ENCODE data around the gene LAMA3.

Gene LAMA3

DNA sequence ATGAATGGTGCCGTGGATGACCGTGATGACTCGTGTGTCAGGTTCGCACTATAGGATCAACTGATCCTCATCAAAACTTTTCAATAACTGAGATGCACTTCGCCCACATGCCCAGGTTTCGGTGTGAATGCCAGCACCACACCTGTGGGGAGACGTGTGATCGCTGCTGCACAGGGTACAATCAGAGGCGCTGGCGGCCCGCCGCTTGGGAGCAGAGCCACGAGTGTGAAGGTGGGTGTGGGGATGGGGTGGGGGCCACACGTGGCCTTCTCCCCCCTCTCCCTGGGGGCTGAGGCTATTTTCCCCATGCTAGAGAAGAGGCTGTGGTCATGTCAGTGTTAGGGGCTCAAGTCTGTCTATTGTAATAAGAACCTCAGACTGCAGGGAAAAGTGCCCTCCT is 69.0 kb downstream of the LAMA3 start:
- Histone ChIP-seq H3K4me3 (ENCODE audit: low read length) (no peak overlapping the region), H3K36me3 (ENCODE audit: control insufficient read depth, insufficient read depth, low read length) (no peaks in the 10 kb centered on the region), H3K27me3 (ENCODE audit: control insufficient read depth, insufficient read depth, low read length) (no peaks in the 10 kb centered on the region), H3K4me1 (ENCODE audit: control insufficient read depth, insufficient read depth, low read length) (no peaks in the 10 kb centered on the region; the same call in 1 of the 2 replicates), H3K27ac (ENCODE audit: low read length) (no peak overlapping the region), H3K9me3 (ENCODE audit: control insufficient read depth, insufficient read depth, low read length) (no peaks in the 10 kb centered on the region)
- WGBS (ENCODE audit: insufficient coverage, insufficient read length): no CpG with 5 or more reads among the region's 14 CpGs
- DNase-seq (ENCODE audit: low read depth, low spot score): no peak

DNA sequence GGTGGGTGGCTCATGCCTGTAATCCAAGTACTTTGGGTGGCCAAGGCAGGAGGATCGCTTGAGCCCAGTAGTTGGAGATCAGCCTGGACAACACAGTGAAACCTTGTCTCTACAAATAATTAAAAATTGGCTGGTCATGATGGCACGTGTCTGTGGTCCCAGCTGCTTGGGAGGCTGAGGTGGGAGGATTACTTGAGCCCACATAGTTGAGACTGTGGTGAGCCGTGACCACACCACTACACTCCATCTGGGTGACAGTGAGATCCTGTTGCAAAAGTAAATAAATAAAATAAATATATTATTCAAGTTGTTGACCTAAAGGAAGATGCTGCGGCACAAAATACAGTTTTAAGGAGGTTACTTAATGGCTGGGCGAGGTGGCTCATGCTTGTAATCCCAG is 72.7 kb downstream of the LAMA3 start:
- Histone ChIP-seq H3K9me3 (ENCODE audit: control insufficient read depth, insufficient read depth, low read length) (no peaks in the 10 kb centered on the region), H3K36me3 (ENCODE audit: control insufficient read depth, insufficient read depth, low read length) (no peaks in the 10 kb centered on the region), H3K27ac (ENCODE audit: low read length) (no peak overlapping the region), H3K27me3 (ENCODE audit: control insufficient read depth, insufficient read depth, low read length) (no peaks in the 10 kb centered on the region), H3K4me1 (ENCODE audit: control insufficient read depth, insufficient read depth, low read length) (no peaks in the 10 kb centered on the region; the same call in 1 of the 2 replicates), H3K4me3 (ENCODE audit: low read length) (no peak overlapping the region)
- DNase-seq (ENCODE audit: low read depth, low spot score): no peak
- no CpG with 5 or more reads among the region's 5 CpGs for WGBS (ENCODE audit: insufficient coverage, insufficient read length)

DNA sequence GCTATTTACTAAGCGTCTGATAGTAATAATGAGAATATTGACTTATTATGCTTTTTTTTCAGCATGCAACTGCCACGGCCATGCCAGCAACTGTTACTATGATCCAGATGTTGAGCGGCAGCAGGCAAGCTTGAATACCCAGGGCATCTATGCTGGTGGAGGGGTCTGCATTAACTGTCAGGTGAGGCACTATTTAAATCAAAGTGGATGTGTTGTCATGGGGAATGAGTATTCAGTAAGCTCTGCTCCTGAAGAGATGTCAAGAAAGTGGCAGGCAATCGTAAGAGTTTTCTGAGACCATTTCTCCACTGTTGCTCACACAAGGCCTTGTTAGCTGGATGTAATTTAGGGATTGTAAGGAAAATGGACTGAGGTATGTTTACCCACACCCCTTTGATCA is 74.1 kb downstream of the LAMA3 start:
- H3K4me1 ChIP-seq (ENCODE audit: control insufficient read depth, insufficient read depth, low read length): no peaks in the 10 kb centered on the region
- no peak overlapping the region for H3K4me3 ChIP-seq (ENCODE audit: low read length)
- no peak for DNase-seq (ENCODE audit: low read depth, low spot score)
- no peaks in the 10 kb centered on the region for H3K36me3 ChIP-seq (ENCODE audit: control insufficient read depth, insufficient read depth, low read length)
- no peaks in the 10 kb centered on the region for H3K27me3 ChIP-seq (ENCODE audit: control insufficient read depth, insufficient read depth, low read length)
- H3K9me3 ChIP-seq (ENCODE audit: control insufficient read depth, insufficient read depth, low read length): no peaks in the 10 kb centered on the region
- no CpG with 5 or more reads among the region's 4 CpGs for WGBS (ENCODE audit: insufficient coverage, insufficient read length)
- H3K27ac ChIP-seq (ENCODE audit: low read length): no peak overlapping the region

DNA sequence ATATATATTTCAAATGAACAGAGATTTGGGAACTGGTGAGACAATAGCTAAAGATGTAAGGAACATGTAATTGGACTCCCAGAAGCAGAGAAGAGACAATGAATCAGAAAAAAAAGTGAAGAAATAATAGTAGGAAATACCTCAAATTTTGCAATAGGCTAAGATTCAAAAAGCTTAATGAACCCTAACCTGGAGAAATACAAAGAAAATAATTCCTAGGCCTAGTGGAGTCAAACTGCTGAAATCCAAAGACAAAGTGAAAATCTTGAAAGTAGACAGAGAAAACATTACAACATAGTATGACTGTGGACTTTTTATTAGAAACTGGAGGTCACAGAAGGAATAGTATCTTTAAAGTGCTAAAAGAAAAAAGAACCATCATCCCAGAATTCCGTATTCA is 76.7 kb downstream of the LAMA3 start:
- Histone ChIP-seq H3K9me3 (ENCODE audit: control insufficient read depth, insufficient read depth, low read length) (no peaks in the 10 kb centered on the region), H3K27me3 (ENCODE audit: control insufficient read depth, insufficient read depth, low read length) (no peaks in the 10 kb centered on the region), H3K36me3 (ENCODE audit: control insufficient read depth, insufficient read depth, low read length) (no peaks in the 10 kb centered on the region), H3K4me1 (ENCODE audit: control insufficient read depth, insufficient read depth, low read length) (no peaks in the 10 kb centered on the region), H3K4me3 (ENCODE audit: low read length) (no peak overlapping the region), H3K27ac (ENCODE audit: low read length) (no peak overlapping the region)
- no peak for DNase-seq (ENCODE audit: low read depth, low spot score)
- no CpG with 5 or more reads among the region's 1 CpG for WGBS (ENCODE audit: insufficient coverage, insufficient read length)

DNA sequence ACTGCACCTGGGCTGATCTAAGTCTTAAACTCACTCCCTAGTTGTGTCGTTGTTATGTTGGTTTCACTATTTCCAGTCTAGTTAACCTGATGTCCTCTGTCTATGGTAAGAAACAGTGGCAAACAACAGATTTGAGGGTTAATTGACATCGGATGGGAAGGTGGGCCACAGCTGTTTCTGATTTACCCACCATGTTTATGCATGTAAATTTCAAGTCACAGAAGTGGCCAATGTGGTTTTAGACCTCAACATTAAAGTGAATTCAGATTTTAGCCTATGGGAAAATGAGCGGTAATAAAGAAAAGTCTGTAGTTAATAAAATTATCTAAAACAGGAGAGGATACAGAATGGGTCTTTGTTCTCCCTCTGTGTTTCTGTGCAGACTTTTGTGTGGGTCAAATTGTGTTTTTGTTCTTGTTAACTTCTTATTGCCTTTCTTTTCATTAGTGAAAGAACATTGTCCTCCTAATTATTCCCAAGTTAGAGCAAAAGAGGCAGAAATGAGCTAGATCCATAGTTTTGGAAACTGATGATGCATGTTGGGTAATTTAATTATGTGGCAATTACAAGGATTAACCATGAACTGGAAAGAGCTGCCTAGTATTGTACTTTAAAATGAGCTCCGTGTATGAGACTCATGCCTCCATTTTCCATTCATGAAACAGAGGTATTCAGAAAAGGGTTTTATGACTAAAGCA is 83.2 kb downstream of the LAMA3 start:
- WGBS (ENCODE audit: insufficient coverage, insufficient read length): no CpG with 5 or more reads among the region's 4 CpGs
- H3K36me3 ChIP-seq (ENCODE audit: control insufficient read depth, insufficient read depth, low read length): no peaks in the 10 kb centered on the region
- no peaks in the 10 kb centered on the region for H3K4me1 ChIP-seq (ENCODE audit: control insufficient read depth, insufficient read depth, low read length)
- no peak overlapping the region for H3K27ac ChIP-seq (ENCODE audit: low read length)
- no peak overlapping the region for H3K4me3 ChIP-seq (ENCODE audit: low read length)
- H3K9me3 ChIP-seq (ENCODE audit: control insufficient read depth, insufficient read depth, low read length): no peaks in the 10 kb centered on the region
- no peaks in the 10 kb centered on the region for H3K27me3 ChIP-seq (ENCODE audit: control insufficient read depth, insufficient read depth, low read length)
- no peak for DNase-seq (ENCODE audit: low read depth, low spot score)

DNA sequence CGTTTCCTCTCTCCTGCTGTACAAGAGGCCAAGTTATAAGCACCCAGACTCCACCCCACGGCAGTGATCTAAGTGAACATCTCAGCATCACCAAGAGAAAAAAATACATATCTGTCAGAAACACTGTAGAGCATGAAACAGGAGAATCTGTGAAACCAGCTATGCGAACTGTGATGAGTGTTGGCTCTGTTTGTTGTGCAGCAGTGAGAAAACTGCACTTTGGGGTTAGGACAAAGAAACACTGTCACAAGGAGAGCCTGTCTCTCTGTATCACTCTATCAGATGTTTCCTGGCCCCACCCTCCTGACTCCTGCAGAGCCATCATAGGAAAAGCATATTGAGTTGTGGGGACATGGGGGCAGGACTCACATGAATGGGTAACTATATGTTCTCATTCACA is 87.1 kb downstream of the LAMA3 start:
- no CpG with 5 or more reads among the region's 3 CpGs for WGBS (ENCODE audit: insufficient coverage, insufficient read length)
- no peaks in the 10 kb centered on the region for H3K27me3 ChIP-seq (ENCODE audit: control insufficient read depth, insufficient read depth, low read length)
- H3K4me3 ChIP-seq (ENCODE audit: low read length): no peak overlapping the region
- H3K4me1 ChIP-seq (ENCODE audit: control insufficient read depth, insufficient read depth, low read length): no peaks in the 10 kb centered on the region
- H3K9me3 ChIP-seq (ENCODE audit: control insufficient read depth, insufficient read depth, low read length): no peaks in the 10 kb centered on the region
- no peaks in the 10 kb centered on the region for H3K36me3 ChIP-seq (ENCODE audit: control insufficient read depth, insufficient read depth, low read length)
- H3K27ac ChIP-seq (ENCODE audit: low read length): no peak overlapping the region
- no peak for DNase-seq (ENCODE audit: low read depth, low spot score)

DNA sequence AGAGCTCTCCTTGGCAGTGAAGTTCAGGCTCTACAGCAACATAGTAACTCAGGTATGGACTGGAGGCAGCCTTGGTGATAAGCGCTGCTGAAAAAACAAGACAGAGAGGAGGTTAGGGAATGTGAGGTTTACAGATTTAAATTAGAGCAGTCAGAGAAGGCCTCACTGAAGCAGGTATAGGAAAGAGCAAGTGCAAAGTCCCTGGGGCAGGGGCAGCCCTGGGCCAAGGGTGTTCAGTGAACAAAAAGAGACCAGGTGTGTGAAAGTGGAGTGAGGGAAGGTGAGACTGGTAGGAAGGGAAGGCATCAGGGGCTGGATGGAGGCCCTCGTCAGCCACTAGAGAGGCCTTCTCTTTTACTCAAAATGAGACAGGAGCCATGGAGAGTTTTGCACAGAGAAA is 89.6 kb downstream of the LAMA3 start:
- H3K27me3 ChIP-seq (ENCODE audit: control insufficient read depth, insufficient read depth, low read length): no peaks in the 10 kb centered on the region
- H3K9me3 ChIP-seq (ENCODE audit: control insufficient read depth, insufficient read depth, low read length): no peaks in the 10 kb centered on the region
- no peaks in the 10 kb centered on the region for H3K36me3 ChIP-seq (ENCODE audit: control insufficient read depth, insufficient read depth, low read length)
- no peaks in the 10 kb centered on the region for H3K4me1 ChIP-seq (ENCODE audit: control insufficient read depth, insufficient read depth, low read length)
- no peak for DNase-seq (ENCODE audit: low read depth, low spot score)
- no CpG with 5 or more reads among the region's 2 CpGs for WGBS (ENCODE audit: insufficient coverage, insufficient read length)
- no peak overlapping the region for H3K4me3 ChIP-seq (ENCODE audit: low read length)
- no peak overlapping the region for H3K27ac ChIP-seq (ENCODE audit: low read length)

DNA sequence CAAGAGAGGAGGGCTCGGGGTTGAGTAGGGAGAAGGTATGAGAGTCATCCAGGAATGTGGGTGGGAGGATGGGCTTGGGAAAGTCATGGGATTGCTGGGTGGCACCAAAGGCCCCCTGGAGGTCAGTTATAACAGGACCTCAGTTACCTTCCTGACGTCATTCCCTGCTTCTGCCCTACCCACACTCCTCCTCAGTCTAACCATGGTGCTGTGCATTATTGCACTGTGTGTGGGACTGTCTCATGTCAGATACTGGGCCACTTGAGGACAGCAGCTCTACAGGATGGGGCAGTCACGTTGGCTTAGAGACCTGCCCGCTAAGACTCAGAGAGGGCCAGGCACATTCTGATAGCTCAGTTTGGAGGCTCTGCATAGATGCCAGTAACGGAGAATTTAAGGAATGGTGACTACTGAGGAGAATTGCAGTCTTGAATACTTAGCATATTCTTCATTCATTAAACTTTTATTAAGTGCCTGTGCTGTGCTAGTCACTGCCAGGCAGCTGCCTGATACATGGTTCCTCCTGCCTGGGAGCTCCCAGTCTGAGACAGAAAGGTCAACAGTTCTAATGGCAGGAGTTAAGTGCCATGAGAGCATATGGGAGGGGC is 90.5 kb downstream of the LAMA3 start:
- Histone ChIP-seq H3K4me3 (ENCODE audit: low read length) (no peak overlapping the region), H3K27me3 (ENCODE audit: control insufficient read depth, insufficient read depth, low read length) (no peaks in the 10 kb centered on the region), H3K4me1 (ENCODE audit: control insufficient read depth, insufficient read depth, low read length) (no peaks in the 10 kb centered on the region), H3K27ac (ENCODE audit: low read length) (no peak overlapping the region), H3K9me3 (ENCODE audit: control insufficient read depth, insufficient read depth, low read length) (no peaks in the 10 kb centered on the region), H3K36me3 (ENCODE audit: control insufficient read depth, insufficient read depth, low read length) (no peaks in the 10 kb centered on the region)
- WGBS (ENCODE audit: insufficient coverage, insufficient read length): no CpG with 5 or more reads among the region's 5 CpGs
- no peak for DNase-seq (ENCODE audit: low read depth, low spot score)

DNA sequence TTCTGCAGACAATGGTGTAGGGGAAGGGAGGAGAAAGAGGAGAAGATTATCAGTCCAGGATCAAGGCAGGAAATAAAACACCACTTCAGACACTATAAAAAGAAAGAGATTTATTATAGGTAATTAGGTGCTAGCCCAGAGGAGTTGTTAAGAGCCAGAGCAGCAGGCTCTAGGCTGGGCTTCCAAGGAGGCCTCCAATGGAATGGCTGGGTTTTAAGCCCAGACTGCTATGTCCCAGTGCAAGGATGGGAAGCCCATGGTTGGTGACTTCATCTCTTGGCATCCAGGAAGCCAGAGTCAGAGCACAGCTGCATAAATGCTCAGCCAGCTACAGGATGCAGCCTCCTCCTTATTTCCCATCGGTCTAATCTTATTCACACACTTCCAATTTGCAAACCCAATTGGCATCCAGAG is 95.6 kb downstream of the LAMA3 start:
- DNase-seq (ENCODE audit: low read depth, low spot score): no peak
- no CpG with 5 or more reads among the region's 1 CpG for WGBS (ENCODE audit: insufficient coverage, insufficient read length)
- Histone ChIP-seq H3K27me3 (ENCODE audit: control insufficient read depth, insufficient read depth, low read length) (no peaks in the 10 kb centered on the region), H3K36me3 (ENCODE audit: control insufficient read depth, insufficient read depth, low read length) (no peaks in the 10 kb centered on the region), H3K9me3 (ENCODE audit: control insufficient read depth, insufficient read depth, low read length) (no peaks in the 10 kb centered on the region), H3K4me1 (ENCODE audit: control insufficient read depth, insufficient read depth, low read length) (no peaks in the 10 kb centered on the region), H3K4me3 (ENCODE audit: low read length) (no peak overlapping the region), H3K27ac (ENCODE audit: low read length) (no peak overlapping the region)

DNA sequence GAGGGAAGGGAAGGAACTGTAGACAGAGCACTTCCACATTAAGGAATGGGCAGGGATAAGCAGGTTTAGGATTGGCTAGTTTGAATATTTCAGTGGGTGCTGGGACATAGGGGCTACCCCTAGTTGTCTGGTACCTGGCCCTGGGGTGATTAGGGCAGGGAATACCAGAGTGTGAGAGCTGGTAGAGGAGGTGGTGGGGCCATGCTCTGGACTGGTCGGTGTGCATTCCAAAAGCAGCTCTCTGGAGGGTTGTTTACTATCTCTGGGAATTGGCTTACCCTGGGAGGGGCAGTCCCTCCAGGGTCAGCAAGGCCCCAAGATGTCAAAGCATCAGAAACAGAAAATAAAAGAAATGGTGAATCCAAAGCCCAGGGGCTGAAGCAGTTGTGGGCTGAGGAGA is 103.8 kb downstream of the LAMA3 start:
- Histone ChIP-seq H3K27ac (ENCODE audit: low read length) (no peak overlapping the region), H3K27me3 (ENCODE audit: control insufficient read depth, insufficient read depth, low read length) (no peaks in the 10 kb centered on the region), H3K4me1 (ENCODE audit: control insufficient read depth, insufficient read depth, low read length) (no peaks in the 10 kb centered on the region), H3K9me3 (ENCODE audit: control insufficient read depth, insufficient read depth, low read length) (no peaks in the 10 kb centered on the region), H3K36me3 (ENCODE audit: control insufficient read depth, insufficient read depth, low read length) (no peaks in the 10 kb centered on the region), H3K4me3 (ENCODE audit: low read length) (no peak overlapping the region)
- WGBS (ENCODE audit: insufficient coverage, insufficient read length): no CpG with 5 or more reads among the region's 1 CpG
- no peak for DNase-seq (ENCODE audit: low read depth, low spot score)
